ENCODE measurements around the gene ORMDL3.

DNA sequence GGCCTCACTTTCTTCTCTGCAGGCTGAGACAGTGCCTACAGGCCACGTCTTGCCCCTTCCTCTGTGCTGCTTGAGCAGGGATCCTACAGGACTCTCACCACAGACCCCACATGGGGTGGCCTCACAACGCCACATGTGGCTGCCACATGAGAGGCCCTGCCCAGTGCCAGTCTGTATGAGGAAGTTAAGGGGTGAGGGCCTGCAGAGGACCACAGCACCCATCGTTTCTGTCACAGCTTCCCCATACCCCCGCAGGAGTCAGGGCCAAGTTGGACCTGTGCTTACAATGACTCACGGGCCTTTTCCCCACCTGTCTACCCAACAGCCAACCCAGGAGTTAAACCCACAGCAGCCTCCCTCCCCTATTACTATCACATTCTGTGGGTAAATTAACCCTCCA lies 6.1 kb downstream of the ORMDL3 start:
- TF ChIP-seq HDGF (IDR thresholded peaks at IDR 0.05; ENCODE audit: borderline replicate concordance): no peak
- TF ChIP-seq FOXK2 (IDR thresholded peaks at IDR 0.05): no peak
- TF ChIP-seq, protein P1, sequence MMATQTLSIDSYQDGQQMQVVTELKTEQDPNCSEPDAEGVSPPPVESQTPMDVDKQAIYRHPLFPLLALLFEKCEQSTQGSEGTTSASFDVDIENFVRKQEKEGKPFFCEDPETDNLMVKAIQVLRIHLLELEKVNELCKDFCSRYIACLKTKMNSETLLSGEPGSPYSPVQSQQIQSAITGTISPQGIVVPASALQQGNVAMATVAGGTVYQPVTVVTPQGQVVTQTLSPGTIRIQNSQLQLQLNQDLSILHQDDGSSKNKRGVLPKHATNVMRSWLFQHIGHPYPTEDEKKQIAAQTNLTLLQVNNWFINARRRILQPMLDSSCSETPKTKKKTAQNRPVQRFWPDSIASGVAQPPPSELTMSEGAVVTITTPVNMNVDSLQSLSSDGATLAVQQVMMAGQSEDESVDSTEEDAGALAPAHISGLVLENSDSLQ (IDR thresholded peaks at IDR 0.05): no peak
- TF ChIP-seq SP1 (IDR thresholded peaks at IDR 0.05): no peak
- no peak for TF ChIP-seq ELF4 (IDR thresholded peaks at IDR 0.05)
